GF-D8 (cell line): ENCODE measurements around the gene HOXA13.

Experiments
- DNase-seq: peaks from one replicate; lab custom pipeline; 2025; lab: John Stamatoyannopoulos, UW

HOXA13 gene

DNA sequence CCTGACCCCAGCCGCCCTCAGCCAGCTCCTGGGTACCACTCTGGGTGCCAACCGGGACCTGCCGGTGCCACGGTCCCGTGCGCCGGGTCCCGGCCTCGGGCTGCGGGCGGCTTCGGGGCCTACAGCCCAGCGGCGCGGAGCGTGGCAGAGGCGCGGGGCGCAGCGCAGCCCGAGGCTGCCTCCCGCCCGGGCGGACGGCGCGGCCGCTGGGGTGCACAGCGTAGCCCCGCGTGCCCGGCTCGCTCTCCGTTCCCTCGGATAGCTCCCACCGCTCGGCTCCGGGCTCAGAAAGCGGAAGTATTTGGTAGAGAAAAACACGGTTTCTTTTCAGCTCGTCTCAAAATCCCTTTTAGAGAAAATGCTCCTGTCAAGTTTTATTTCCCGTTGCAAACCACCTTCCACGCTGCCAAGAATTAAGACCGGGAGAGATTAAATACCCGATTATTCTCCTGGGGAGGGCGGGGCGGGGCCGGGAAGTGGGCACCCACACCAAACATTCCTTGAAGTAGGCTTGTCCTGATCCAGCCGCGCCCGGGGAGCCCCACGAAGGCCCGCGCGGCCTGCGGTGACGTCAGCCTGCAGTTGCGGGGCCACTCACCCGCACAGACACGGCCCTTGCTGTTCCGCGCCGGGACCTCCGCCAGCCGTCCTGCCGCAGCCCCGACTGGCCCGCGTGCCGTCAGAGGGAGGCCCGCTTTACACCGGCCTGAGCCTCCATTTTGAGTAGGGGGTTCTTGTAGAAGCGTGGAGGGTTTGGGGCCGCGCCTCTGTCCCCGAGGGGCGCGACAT lies 7.2 kb downstream of the HOXA13 start:
- no peak for DNase-seq

DNA sequence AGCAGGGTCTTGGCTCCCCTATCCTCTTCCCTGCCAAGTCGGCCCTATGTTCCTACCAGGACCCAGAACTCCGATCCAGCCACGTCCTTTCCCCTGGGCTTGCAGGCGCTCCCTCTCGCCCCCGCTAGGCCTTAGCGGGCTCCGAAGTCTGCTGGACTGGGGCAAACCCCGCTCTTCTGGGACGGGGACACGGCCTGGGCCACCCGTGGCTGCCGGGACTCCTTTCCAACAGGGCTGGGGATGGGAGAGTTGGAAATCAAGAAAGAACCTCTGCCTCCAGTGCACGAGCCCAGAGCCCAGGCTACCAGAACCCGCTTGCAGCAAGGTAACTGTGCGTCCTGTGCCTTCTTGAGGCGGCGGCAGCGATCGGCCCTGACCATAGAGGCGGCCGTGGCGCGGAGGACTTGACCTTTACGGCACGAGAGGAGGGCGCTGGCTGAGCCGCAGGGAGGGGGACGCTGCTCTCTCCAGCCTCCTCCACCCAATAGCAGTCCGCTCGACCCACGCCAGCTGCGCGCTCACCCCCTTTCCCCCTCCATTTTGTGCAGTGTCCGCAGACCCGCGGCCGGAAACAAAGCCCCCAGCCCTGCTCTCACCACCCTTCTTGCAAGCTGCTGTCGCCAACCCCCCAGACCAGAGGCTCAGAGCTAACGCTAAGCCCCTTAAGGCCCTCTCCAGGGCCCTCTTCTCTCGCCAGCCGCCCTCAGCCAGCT lies 7.9 kb downstream of the HOXA13 start:
- no peak for DNase-seq

DNA sequence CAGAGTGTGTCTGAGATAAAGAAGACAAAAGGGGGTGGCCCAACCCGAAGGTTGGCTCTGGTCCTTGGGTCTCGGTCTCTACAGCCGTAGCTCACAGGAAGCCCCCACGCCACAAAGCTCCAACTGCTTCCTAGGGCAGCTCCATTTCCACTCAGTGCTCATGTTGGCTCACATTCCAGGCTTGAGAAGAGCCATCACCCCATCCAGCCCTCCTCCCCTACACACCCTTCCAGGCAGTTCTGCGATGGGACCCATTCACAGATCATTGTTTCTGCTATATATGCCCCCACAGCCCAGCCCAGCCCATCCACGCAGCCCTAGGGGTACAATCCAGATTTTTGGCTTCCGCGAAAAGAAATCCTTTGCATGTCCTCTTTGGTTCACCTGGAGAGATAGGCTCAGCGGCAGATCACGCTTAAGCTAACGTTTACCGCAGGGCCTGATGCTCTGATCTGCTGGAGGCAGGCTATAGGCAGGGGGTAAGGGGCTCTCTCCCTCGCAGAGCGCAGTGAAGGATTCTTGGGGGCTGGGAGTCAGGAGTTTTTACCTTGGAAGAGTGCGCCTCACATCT lies 8.6 kb downstream of the HOXA13 start:
- DNase-seq = no peak

DNA sequence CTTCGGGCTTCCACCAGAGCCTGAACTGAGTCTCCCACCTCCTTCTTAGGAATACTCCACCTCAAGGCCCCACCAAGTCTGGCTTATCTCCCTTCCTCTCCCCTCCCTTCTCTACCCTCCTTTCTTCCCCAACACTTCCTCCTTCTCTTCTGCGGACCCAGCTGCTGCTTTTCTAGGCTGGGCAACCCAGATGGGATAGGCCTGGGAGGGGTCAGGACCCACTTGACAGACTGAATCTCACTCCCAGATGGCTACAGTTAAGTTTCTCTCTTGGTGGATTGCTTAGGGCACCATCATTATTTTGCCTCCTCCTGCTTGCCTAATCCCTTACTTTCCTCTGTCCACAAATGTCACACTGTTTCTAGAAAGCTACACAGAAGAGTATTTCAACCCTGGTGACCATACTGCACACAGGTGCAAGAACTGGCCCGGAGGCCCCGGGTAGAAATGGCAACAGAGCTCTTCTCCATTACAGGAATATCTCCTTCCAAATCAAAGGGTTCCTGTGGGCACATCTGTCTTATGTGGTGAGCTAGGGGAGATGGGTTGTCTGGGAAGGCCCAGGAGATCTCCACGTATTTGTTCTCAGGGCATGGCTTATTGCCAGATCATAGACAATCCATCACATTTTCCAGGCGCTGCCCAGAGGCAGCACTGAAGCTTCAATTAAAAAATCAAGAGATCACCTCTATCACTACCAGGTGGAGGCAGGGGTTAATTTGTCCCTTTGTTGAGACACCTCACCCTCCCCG lies 9.7 kb downstream of the HOXA13 start:
- peak; percentile 78 for DNase-seq

DNA sequence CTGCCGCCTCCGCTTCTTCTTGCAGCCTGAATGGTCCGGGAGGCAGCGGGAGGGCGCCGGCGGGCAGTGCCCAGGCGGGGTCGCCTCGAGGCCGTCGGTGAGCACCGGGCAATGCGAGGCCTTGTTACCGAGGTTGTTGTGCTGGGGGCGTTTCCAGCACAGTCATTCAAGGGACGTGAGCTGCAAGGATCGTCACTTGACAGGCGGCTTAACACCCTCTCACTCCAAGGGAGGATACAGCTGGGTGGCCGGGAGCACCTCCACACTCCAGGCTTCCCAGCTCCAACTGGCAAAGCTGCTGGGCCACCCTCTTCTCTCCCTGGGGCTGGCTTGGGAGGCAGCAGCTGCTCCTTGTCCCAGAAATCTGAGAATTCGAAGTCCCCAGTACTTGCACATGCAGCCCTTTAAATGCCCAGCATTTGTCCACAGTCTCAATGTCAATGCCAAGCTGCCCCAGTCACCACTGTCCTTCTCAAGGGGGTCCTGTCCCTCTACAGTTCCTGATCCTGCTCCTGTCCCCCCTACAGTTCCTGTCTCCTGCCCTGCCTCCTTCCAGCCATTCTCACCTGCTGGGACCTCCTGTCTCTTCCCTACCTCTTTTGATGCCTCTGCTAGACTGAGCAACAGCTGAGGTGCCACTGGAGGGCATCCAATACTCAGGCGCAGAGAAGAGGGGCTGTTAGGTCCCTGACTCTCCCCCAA lies 10.4 kb downstream of the HOXA13 start:
- peak; percentile 65 for DNase-seq

DNA sequence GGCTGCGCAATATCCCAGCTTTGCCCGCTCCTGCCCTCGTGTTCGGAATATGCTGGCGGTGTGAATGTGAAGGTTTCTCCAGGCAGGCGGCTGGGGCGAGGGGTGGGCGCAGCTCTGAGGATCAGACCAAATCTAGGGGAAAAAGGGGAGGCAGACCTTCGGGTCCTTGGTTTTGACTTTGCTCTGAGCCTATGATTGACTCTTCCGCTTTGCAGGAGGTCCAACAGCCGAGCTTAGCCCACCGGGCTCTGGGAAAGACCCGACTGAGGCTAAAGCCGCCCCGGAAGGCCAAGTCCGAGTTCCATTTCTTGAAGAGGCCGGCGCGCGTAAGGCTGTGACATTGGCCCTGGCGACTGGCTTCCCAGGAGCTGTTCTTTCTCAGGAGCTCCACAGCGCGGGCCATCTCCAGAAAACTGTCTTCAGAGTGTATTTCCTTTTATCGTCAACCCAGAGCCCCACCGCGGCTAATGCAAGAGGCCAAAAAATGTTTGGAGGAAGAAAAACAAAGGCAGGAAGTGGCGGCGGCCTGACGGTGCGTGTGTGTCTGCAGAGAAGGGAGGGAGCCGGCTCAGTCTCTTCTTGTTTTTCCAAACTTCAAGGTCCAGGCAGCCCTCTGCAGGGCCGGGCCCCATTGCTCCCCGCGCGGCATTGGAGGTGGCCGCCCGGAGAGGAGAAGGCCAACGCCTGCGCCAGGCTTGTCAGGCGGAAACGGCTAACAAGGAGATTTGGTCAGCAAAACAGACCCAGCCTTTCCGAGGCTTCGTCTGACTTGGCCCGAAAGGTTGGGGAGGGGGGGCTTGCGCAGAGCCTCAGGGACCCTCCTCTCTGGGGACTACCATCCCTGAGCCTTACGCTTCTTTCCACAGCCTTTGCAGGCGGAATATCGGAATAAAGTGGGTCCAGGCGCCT lies 11.3 kb downstream of the HOXA13 start:
- peak; percentile 83 for DNase-seq

DNA sequence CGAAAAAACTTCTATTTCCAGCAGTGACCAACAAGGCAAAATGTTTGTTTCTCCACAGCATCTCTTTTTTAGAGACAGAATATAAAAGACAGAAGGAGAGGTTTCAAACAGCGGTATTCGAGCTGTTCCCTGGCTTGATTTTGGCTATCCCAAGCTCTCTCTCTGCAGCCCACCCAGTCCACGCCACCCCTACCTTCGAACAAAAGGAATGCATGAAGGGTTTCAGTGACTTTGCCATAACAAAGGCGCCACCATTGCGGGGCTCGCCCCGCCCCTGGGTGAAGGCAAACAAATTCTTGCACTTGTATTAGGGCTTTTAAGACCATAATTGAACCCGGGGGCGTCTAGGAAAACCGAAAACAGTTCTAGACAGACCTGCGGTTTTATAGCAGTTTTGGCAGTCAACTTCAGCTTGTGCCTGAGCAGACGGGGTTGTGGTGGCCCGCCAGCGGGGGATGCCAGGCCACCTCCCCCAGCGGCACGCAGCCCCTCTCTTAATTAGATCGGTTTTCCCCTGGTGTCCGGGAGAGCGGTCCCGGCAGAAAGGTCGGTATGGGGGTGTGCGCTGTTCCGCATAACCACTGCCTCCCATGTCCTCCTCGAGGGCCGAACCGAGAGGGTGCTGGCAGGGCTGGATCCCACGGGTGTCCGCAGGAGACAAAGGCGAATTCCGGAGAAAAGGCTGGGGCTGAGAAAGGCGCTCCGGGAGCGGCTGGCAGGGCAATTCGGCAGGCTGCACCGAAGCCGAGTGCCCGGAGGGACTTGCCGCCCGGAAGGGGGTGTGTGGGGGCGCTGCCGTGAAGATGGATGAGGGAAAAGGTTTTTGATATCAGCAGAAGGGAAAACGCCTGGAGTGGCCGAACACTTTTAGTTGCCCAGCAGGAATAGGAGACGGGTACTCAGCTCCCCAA lies 12.2 kb downstream of the HOXA13 start:
- no peak for DNase-seq

DNA sequence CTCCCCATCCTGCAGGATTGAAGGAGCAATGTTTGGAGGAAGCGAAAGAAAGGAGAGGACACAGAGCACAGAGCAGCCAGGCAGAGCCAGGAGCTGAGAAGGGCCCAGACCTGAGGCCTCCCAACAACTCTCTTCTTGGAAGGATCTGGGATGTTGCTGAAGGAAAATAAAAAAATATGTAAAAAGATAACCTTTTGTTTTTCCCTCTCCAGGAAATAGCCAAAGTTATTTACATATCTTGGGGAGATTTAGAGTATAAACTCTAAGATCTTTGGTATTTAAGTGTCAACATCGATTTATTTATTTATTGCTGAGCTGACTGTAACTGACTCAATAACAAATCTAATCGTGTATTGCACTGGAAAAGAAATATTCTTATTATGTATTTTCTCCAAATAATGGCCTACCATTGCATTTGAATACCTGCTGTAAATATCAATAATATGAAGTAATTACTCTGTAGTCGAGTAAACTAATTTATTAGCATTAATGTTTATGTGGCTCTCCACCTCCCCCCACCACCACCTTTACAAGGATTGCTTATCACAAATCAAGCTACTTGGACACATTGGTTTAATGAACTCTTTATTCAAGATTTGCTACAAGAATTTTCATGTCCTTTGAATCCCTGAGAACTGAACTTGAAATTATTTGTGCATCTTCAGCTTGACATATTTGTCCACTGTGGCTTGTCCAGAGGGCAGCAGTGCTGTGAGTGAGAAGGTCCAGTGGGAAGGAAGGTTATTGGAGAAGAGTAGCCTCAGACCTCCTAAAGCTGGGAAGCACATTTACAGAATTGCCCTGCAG lies 13.0 kb downstream of the HOXA13 start:
- no peak for DNase-seq

DNA sequence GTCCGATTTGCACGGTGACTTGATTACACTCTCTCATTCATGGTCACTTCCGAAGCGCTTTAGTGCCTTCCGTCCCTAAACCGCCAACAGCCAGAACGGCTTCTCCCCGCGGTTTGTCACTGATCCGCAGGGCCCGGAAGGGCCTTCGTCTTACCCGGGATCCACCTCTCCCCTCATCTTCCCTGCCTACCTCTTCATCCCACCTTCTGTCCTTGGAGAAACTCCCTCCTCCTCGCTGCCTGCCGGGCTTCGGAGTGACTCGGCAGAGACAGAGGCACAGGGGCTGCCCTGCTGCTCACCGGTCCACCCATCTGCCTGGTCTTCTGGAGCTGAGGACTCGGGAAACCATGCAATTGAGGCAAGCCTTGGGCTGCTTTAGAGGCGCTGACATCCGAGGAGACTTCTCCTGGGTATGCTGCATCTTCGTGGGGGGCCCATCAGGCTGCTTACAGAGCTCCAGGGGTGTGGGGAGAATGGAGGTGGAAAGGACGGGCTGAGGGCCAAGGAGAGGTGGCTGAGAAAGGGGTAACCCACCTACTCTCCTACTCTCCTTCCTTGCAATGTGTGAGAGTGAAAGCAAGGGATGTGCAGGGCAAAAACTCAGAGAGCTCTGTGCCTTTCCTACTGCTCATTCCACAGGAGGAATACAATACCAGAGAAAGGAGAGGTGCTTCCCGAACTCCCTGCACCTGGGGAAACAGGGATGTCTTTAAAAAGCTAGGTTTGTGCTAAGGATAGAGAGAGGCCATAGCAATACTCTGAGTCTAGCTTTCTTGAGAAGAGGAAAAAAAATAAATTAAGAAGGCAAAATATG lies 13.8 kb downstream of the HOXA13 start:
- DNase-seq = no peak

DNA sequence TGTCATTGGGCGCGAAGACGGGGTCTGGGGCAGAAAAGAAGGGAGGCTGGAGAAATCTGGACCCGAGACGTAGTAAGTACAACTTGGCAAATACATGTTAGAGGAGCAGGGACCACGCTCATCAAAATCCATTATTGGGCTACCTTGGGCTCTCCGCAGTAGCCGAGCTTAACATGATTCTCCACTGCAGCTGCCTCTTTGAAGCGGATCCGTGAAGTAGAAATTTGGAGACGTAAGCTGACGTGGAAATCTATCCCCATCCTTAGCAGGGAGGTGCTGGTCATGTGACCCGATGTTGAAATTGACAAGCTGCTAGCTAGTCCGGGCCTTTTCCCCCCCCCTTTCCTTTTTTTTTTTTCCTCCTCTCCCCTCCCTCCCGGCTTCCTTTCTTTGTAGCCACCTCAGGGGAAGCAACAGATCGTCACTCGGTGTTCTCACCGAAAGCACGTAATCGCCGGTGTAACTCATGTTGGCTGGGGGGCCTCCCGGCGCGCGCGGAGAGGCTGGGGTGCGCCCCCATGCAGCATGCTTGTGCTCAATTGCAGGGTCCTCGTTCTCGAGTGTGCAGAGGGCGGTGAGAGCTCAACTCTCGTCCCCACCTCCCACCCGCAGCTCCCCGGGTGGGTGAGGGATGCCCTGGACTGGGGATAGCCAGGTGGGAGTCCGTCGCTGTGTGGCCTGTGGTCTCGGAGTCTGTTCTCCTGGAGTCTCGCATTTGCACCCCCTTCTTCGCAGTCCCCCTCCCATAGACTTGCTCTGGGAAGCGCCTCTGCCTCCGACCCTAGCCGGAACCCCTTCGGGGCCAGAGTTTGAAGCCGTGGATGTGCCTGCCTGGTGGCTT lies 14.7 kb downstream of the HOXA13 start, which contains the start of gene HOXA11:
HOXA11 (minus strand) TSS at position 220 of the 841 bp plus-strand sequence; CDS start at position 132, 88 bp downstream.
- peak; percentile 99 for DNase-seq

DNA sequence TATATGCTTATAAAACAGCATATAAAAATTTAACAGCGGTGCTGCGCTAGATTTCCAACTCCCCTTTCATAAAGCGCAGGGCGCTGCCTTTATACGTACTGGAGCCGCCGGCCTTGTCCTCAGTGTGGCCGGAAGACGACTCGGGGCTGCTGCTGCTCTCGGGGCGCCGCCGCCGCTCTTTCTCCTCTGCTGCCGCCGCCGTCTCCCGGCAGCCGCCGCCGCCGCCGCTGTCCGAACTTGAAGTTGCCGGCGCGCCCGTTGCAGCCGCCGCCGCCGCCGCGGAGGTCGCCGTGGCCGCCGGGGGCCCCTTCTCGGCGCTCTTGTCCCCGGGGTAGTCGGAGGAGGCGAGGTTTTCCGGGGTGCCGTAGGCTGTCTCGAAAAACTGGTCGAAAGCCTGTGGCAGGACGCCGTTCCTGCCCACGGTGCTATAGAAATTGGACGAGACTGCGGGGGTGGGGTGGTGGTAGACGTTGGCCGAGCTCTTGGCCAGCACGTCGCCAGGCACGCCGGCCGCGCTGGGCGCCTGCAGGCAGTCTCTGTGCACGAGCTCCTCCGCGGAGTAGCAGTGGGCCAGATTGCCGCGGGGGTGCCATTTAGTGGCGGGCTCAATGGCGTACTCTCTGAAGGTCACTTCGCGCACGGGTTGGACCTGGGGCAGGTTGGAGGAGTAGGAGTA lies 15.4 kb downstream of the HOXA13 start:
- no peak for DNase-seq

DNA sequence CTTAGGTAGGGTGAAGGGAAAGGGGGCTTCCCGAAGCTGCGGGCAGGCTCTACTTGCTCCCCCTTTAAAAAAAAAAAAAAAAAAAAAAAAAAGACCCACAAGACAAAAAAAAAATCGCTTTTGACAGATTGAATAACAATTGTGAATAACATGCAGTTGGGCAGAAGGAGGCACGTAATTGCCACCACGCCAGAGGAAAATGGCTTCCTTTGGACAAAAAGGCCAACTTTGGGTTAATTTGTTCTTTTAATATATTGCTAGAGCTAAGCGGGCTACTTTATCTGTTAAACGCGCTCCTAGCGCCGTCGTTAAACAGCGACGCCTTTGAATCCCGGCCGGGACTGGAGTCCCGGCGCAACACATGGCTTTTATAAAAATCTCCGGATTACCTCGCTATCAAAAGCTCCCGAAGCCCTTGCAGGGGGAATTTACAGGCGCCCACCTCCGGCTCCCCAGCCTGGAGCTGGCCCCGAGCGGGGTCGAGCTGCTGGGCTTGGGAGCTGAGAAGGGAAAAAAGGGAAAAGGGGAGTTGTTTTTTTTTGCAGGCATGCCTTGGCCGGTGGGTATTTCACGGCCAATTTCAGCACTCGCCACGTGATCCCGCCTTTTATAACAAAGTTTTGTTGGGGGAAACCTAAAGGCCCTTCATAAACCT lies 16.1 kb downstream of the HOXA13 start:
- DNase-seq = no peak

DNA sequence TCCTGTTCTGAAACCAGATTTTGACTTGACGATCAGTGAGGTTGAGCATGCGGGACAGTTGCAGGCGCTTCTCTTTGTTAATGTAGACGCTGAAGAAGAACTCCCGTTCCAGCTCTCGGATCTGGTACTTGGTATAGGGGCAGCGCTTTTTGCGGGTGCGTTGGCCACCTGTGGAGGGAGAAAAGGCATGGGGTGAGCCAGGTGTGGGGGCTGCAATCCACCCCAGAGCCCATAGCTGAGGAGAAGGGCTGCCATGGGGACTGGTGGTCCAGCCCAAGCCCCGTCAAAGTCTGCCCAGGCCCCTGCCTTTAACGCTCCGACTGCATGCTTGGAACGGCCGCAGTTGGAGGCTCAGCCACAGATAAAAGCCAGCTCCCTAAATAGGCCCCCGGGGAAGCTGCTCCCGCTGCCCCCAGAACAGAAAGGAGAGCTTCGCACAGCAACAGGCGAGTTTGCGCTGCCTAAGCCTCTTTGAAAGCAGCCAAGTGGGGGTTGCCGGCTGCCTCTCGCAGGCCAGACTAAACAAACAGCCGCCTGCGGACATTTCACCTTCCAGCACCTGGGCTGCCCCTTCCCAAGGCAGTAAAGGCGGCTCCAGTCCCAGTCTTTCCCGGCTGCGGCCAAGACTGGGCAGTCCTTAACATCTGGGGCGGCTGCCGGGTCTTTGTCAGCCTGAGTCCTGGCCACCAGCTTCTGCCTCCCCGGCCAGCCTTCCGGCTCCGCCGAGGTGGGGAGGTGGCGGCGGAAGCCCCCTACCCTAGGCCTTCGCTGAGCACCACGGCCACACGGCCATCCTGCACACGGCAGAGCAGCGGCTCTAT lies 16.8 kb downstream of the HOXA13 start:
- DNase-seq = no peak

DNA sequence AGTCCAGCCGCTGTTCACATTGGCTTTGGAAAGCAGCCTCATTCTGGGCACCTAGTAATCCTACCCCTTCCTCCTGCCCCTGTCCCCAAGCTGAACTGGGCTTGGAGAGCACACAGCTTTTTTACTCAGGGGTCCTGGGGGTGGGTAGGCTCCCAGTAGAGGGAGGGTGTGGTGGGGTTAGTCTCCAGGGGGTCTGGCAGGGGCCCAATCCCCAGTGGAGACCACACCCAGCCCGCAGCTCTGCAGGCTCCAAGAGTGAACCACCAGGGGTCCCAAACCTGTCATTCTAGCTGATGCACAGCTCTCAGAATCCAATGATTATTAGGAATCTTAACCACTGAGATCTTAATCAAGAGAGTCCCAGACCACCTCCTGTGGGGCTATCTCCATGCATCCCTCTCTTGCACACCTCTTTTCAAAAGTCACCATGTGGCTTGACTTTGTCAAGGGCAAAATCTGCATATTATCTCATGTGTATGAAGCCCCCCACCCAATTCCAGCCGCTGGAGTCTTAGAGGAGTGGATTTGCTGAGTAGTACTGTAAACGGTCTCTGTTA lies 17.5 kb downstream of the HOXA13 start:
- no peak for DNase-seq
